CD14-positive monocyte (primary cell): ENCODE results near the gene PBX4. TPM values are rescaled to one million over a fixed set of nuclear protein-coding genes. Genes with fewer than 3 reads are reported as not detected.
A peak's percentile ranks its signal among the peaks of the same experiment; 100 is the strongest.

ENCODE experiments used
- DNase-seq, 3 donors: peaks; one replicate each; pipeline ENCODE4 v3.0.0-alpha.2; 2011 to 2022
- H2AFZ ChIP-seq: 2 replicates; pipeline ENCODE4 v1.6.0; 2012; ENCODE audit warnings: mild to moderate bottlenecking, low read depth, low read length, inconsistent platforms; ENCODE audit not compliant: insufficient read depth, poor library complexity, severe bottlenecking
- H3K27ac ChIP-seq, 2 donors: 1 replicate in 1 of 2; 2 replicates in 1 of 2; pipeline ENCODE4 v1.5.1; 2012 to 2013; ENCODE audit warnings: low read length in 2 of 2, control low read depth in 1 of 2, inconsistent platforms in 1 of 2, low read depth in 1 of 2, mild to moderate bottlenecking in 1 of 2
- H3K27me3 ChIP-seq, 2 donors: one replicate each; pipeline versions ENCODE4 v1.6.0 to v1.6.1; 2011 to 2013; ENCODE audit warnings: low read length in 2 of 2; ENCODE audit not compliant: control insufficient read depth in 2 of 2, insufficient read depth in 2 of 2
- H3K36me3 ChIP-seq, 2 donors: replicated peaks in 1 of 2; 1 replicate in 1 of 2; 2 replicates in 1 of 2; pipeline versions ENCODE4 v1.5.1 to v1.6.1; 2012 to 2013; ENCODE audit warnings: low read length in 2 of 2, control low read depth in 1 of 2, inconsistent platforms in 1 of 2, mild to moderate bottlenecking in 1 of 2; ENCODE audit not compliant: insufficient read depth in 2 of 2, control insufficient read depth in 1 of 2
- H3K4me1 ChIP-seq, 2 donors: 1 replicate in 1 of 2; 2 replicates in 1 of 2; pipeline versions ENCODE4 v1.5.1 to v1.6.1; 2012 to 2013; ENCODE audit warnings: low read length in 2 of 2, control low read depth in 1 of 2, inconsistent platforms in 1 of 2, mild to moderate bottlenecking in 1 of 2, moderate library complexity in 1 of 2; ENCODE audit not compliant: insufficient read depth in 2 of 2, control insufficient read depth in 1 of 2
- H3K4me2 ChIP-seq: replicated peaks from 2 replicates; pipeline ENCODE3; 2012; ENCODE audit warnings: low read length, moderate library complexity, mild to moderate bottlenecking; ENCODE audit not compliant: poor library complexity, severe bottlenecking; ENCODE audit errors: extremely low read depth
- H3K4me3 ChIP-seq, 3 experiments: fragments of 200-600 bp in 1 of 3; sonication (generic) in 1 of 3; replicated peaks in 1 of 3; 1 replicate in 2 of 3; 2 replicates in 1 of 3; pipeline ENCODE4 v1.5.1; 2011 to 2013; ENCODE audit warnings: low read length in 3 of 3, mild to moderate bottlenecking in 3 of 3, control low read depth in 2 of 3, low read depth in 2 of 3, inconsistent platforms in 1 of 3, moderate library complexity in 1 of 3
- H3K79me2 ChIP-seq: 2 replicates; pipeline ENCODE4 v1.6.0; 2012; ENCODE audit warnings: mild to moderate bottlenecking, control low read depth, inconsistent platforms, low read length, moderate library complexity; ENCODE audit not compliant: insufficient read depth
- H3K9ac ChIP-seq: 2 replicates; pipeline ENCODE4 v1.6.0; 2017; ENCODE audit warnings: low read length, mild to moderate bottlenecking; ENCODE audit not compliant: insufficient read depth, poor library complexity, severe bottlenecking
- H3K9me3 ChIP-seq, 2 donors: replicated peaks in 1 of 2; 1 replicate in 1 of 2; 2 replicates in 1 of 2; pipeline versions ENCODE4 v1.5.1 to v1.6.1; 2012 to 2013; ENCODE audit warnings: low read length in 2 of 2, control low read depth in 1 of 2; ENCODE audit not compliant: control insufficient read depth in 1 of 2, insufficient read depth in 1 of 2
- H4K20me1 ChIP-seq: 2 replicates; pipeline ENCODE4 v1.6.0; 2012; ENCODE audit warnings: mild to moderate bottlenecking, low read length, control low read depth, moderate library complexity; ENCODE audit not compliant: insufficient read depth
- H3K27ac Mint-ChIP-seq, 7 donors: one replicate each; pipeline ENCODE4 v1.8.0; 2020; ENCODE audit warnings: mild to moderate bottlenecking in 7 of 7, mixed read lengths in 7 of 7, moderate library complexity in 6 of 7, inconsistent platforms in 2 of 7
- H3K27me3 Mint-ChIP-seq, 3 donors: one replicate each; pipeline ENCODE4 v1.8.0; 2021 to 2022; ENCODE audit warnings: low read depth in 3 of 3, mild to moderate bottlenecking in 3 of 3, mixed read lengths in 3 of 3, moderate library complexity in 3 of 3, inconsistent platforms in 1 of 3
- H3K36me3 Mint-ChIP-seq, 2 donors: one replicate each; pipeline ENCODE4 v1.8.0; 2020; ENCODE audit warnings: mixed read lengths in 2 of 2, inconsistent platforms in 1 of 2, mild to moderate bottlenecking in 1 of 2
- H3K4me1 Mint-ChIP-seq: one replicate; pipeline ENCODE4 v1.8.0; 2020; ENCODE audit warnings: mild to moderate bottlenecking, mixed read lengths
- H3K4me3 Mint-ChIP-seq, 2 donors: one replicate each; pipeline ENCODE4 v1.8.0; 2020; ENCODE audit warnings: mild to moderate bottlenecking in 2 of 2, mixed read lengths in 2 of 2, moderate library complexity in 1 of 2
- H3K9me3 Mint-ChIP-seq, 7 donors: one replicate each; pipeline ENCODE4 v1.8.0; 2020 to 2022; ENCODE audit warnings: mixed read lengths in 7 of 7, mild to moderate bottlenecking in 6 of 7, moderate library complexity in 6 of 7, inconsistent platforms in 2 of 7
- WGBS: methylation state at CpG from one replicate; pipeline ENCODE4 v1.1.5; 2013; ENCODE audit warnings: missing lambda C conversion rate; ENCODE audit not compliant: insufficient coverage; 5-methylcytosine and 5-hydroxymethylcytosine counted together
- intact Hi-C, 2 donors: fragments of 100-400 bp; cut with micrococcal nuclease; formaldehyde crosslinking; loops; one replicate each; pipeline versions ENCODE4 v1.15.0 to v1.15.1; 2023
- polyA plus RNA-seq, 3 donors: library from polyadenylated mRNA; depleted of rRNA in 1 of 3; unstranded in 2 of 3; stranded (reverse) in 1 of 3; fragments of 300-500 nt in 2 of 3; fragments of >200 nt in 1 of 3; fragmentation: Illumina TruSeq in 2 of 3; gene quantifications; 1 replicate in 2 of 3; 2 replicates in 1 of 3; pipeline ENCODE4 v1.2.3, GENCODE V29; 2012 to 2021
- TF ChIP-seq, protein P1 (sequence below): fragments of 200-600 bp; IDR thresholded peaks from one replicate; pipeline ENCODE4 v1.8.0; 2022; ENCODE audit warnings: antibody characterized with exemption, mild to moderate bottlenecking

PBX4 gene
- polyA plus RNA-seq, 3 donors = 2.4 TPM; not detected in 2

DNA sequence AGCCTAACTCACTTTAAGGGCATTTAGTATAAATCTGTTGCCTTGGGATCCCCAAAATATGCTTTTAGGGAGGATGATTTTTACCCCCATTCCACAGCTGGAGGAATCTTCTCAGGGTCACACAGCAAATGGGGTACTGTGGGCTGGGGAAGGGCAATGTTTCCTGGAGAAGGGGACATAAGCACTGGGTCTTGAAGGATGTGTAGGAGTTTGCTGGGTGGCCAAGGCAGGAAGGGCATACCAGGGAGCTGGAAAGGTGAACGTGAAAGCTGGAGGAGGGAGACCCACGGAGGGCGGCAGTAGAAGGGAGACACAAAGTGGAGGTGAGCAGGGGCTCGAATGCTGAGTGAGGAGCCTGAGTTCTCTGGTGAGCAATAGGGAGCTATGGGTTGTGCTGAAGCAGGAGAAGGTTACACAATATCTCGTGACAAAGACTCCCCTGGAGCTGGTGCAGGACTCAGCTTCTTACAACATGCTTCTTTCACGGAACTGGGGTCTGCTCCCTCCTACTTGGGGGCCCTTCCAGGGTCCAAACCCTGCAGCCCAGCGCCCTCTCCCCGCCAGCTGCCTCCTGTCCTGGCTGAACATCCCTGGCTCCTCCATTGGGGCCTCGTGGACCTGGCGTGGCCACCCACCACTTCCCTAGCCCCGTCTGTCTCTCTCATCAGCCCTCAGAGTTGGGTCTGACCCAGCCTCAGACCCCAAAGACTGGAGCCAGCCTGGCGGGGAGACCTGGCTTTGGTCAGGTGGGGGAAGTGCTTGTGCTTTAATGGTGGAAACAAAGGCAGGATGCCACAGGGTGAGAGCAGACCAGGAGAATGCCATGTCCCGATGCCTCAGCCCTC, 69.3 kb downstream of the PBX4 start:
- Mint-ChIP-seq H3K9me3 (peaks cover 5 to 11% (median 9%) of the 10 kb centered on the region in 7 donors), H3K27me3 (peaks cover 2 to 4% (median 3%) of the 10 kb centered on the region in 3 donors), H3K4me1 (peaks cover 6% of the 10 kb centered on the region), H3K36me3 (no peaks in the 10 kb centered on the region), H3K4me3 (no peak overlapping the region), H3K27ac (peak overlapping the region in 2 of 7 donors; percentile 21 to 50)
- H4K20me1 ChIP-seq = no peaks in the 10 kb centered on the region
- WGBS = 53% methylated on average over 10 of the region's 13 CpGs
- peaks cover 0 to 3% of the 10 kb centered on the region in 2 donors for H3K4me1 ChIP-seq
- no peaks in the 10 kb centered on the region for H3K79me2 ChIP-seq
- no peak overlapping the region for H3K4me3 ChIP-seq
- H3K27ac ChIP-seq = no peak overlapping the region
- intact Hi-C loops = no loop called here
- no peaks in the 10 kb centered on the region for H3K36me3 ChIP-seq
- TF ChIP-seq, protein P1, sequence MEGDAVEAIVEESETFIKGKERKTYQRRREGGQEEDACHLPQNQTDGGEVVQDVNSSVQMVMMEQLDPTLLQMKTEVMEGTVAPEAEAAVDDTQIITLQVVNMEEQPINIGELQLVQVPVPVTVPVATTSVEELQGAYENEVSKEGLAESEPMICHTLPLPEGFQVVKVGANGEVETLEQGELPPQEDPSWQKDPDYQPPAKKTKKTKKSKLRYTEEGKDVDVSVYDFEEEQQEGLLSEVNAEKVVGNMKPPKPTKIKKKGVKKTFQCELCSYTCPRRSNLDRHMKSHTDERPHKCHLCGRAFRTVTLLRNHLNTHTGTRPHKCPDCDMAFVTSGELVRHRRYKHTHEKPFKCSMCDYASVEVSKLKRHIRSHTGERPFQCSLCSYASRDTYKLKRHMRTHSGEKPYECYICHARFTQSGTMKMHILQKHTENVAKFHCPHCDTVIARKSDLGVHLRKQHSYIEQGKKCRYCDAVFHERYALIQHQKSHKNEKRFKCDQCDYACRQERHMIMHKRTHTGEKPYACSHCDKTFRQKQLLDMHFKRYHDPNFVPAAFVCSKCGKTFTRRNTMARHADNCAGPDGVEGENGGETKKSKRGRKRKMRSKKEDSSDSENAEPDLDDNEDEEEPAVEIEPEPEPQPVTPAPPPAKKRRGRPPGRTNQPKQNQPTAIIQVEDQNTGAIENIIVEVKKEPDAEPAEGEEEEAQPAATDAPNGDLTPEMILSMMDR = no peak
- H3K4me2 ChIP-seq = no peak overlapping the region
- no peaks in the 10 kb centered on the region for H3K27me3 ChIP-seq
- DNase-seq = peak; percentile 29 to 80 (median 41)
- H2AFZ ChIP-seq = peak overlapping the region; percentile 34
- H3K9me3 ChIP-seq = peaks cover 0 to 17% of the 10 kb centered on the region in 2 donors
- H3K9ac ChIP-seq = no peak overlapping the region

DNA sequence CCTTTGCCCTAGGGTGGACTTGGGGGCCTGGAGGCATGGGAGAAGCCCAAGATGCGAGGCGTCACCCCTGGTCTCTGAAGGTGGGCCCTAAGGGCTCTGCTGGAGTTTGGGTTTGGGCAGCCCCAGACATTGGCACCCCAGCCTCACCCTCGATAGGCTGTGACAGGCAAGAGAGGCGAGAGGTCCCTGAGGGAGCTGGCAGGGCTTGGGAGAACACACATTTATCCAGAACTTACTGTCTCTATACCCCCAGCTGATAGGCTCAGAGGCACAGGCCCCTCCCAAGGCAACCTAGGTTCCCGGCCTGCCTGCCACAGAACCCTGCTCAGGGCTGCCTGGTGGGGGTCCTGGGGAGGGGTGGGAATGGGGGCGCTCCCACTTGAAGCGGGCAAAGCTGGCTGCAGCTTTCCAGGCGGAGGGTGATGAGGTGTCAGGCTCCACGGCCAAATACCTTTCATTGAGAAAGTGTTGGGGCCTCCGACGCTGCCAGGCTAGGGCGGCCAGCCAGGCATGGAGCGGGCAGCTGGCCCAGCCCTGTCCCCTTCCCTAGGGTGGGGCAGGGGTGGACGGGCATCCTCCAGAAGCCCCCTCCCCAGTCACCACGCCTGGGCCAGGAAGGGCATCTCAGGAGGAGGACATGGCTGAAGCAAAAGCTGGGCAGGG, 70.7 kb downstream of the PBX4 start:
- WGBS = 89% methylated on average over 5 of the region's 15 CpGs

More for the DNA sequence above, 70.7 kb downstream of the PBX4 start:
- Histone ChIP-seq H4K20me1 (no peaks in the 10 kb centered on the region), H3K9ac (no peak overlapping the region), H3K36me3 (no peaks in the 10 kb centered on the region), H3K4me3 (no peak overlapping the region), H3K27ac (no peak overlapping the region), H2AFZ (no peak overlapping the region), H3K4me1 (peaks cover 6 to 8% of the 10 kb centered on the region in 2 donors), H3K79me2 (no peaks in the 10 kb centered on the region), H3K27me3 (no peaks in the 10 kb centered on the region), H3K9me3 (peaks cover 0 to 19% of the 10 kb centered on the region in 2 donors), H3K4me2 (no peak overlapping the region)
- H3K27me3 Mint-ChIP-seq = peaks cover 2 to 6% (median 2%) of the 10 kb centered on the region in 3 donors
- intact Hi-C loops = no loop called here
- H3K9me3 Mint-ChIP-seq = peaks cover 5 to 15% (median 11%) of the 10 kb centered on the region in 7 donors
- H3K4me3 Mint-ChIP-seq = no peak overlapping the region
- TF ChIP-seq, protein P1 = no peak
- no peaks in the 10 kb centered on the region for H3K36me3 Mint-ChIP-seq
- H3K27ac Mint-ChIP-seq = no peak overlapping the region
- peaks cover 10% of the 10 kb centered on the region for H3K4me1 Mint-ChIP-seq
- no peak for DNase-seq
